ENCODE results near the gene ITPRIPL1.

The ITPRIPL1 gene

DNA sequence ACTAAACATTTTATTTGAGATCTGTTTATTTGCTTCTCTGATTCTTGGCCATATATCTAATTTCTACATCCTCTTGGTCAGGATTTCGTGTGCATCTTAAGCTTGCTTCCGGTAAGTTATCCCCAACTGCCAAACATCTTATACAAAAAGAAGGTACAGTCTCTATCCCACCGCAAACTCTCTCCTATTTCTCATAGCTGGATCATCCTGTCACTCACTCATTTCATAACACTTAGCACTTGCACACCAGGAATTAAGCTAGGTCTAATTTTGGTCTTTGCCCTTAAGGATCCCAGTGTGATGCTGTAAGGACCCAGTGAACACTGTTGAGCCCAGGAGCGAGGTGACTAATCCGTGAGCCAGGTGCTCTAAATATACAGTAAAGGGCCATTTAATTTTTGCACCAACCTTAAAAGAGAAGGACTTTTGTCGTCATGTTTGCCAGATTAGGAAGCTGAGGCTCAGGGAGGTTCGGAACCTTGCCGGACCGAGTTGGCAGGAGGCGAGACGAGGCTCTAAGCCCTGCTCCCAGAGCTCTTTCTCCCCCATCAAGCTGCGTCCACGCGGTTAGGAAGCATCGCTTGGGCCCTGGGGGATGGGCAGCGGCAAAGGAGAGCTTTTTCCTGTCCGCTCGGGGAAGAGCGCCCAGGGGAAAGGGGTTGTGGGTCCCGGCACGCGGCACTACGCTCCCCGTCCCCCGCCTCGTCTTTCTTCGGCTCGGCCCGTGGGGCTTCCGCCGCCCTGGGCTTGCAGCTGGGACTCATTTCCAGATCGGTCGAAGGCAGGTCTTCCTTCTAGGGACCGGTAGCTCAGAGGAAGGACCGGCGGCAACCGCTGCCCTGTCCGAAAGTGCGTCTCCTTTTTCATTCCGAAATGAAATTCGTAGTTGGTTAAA is 4.1 kb upstream of the ITPRIPL1 start:
- DNase-seq (ENCODE audit: low spot score), result no peak

DNA sequence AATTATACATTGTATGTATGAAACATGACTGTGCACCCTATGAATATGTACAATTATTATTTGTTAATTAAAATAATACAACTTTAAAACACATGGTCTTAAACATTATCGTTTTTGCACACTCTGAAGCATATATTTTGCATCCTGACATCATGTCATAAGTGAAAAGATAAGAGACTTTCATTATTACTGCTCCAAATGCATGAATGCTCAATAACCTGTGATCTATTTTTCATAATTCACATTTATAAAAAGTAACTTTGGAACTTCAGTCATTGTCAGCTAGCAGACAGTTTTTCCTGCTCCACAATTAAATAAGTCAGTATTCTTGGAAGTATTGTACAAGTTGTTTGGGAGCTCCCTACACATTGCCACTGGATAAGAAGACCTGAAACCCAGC is 1.3 kb upstream of the ITPRIPL1 start:
- DNase-seq (ENCODE audit: low spot score), result no peak

DNA sequence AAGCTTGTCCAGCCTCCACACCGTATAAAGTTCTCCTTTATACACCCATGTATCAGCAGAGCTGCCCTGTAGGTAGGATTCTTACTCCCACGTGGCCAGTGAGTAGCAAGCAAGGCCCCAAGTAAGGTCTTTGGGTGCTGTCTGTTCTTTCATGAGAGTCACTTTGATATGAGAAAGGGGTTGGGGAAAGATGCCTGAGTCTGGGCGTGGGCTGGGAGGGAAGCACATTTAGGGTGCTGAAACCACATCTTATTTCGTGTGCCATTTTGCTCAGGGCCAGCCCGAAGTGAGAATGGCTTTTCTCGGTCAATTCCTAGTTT is 436 bp upstream of the ITPRIPL1 start:
- DNase-seq (ENCODE audit: low spot score), result no peak

DNA sequence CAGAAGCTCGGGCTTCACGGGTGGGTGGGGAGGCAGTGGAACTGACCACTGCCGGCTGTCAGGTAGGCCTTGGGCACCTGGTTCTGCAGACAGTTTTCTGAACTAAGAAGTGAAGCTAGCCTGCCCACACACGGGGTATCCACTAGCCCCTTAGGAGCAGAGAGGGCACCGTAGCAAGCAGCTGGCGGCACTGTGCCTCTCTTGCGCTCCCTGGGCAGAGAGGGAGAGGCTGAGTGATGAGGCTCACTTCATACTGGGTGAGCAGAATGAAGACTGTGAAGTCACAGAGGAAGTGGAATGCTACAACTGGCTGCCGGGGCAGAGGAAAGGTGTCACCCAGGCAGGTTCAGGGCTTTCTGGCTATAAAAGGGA is 753 bp downstream of the ITPRIPL1 start:
- DNase-seq (ENCODE audit: low spot score), result no peak

DNA sequence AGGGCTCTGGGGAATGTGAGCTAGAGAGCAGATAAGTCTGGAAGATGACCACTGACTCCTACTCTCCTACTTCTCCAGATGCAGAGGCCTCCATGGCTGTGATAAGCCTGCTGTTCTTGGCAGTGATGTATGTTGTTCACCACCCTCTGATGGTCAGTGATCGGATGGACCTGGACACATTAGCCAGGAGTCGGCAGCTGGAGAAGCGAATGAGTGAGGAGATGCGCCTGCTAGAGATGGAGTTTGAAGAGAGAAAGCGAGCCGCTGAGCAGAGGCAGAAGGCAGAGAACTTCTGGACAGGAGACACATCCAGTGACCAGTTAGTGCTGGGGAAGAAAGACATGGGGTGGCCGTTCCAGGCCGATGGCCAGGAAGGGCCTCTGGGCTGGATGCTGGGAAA is 1.4 kb downstream of the ITPRIPL1 start:
- DNase-seq (ENCODE audit: low spot score), result no peak

DNA sequence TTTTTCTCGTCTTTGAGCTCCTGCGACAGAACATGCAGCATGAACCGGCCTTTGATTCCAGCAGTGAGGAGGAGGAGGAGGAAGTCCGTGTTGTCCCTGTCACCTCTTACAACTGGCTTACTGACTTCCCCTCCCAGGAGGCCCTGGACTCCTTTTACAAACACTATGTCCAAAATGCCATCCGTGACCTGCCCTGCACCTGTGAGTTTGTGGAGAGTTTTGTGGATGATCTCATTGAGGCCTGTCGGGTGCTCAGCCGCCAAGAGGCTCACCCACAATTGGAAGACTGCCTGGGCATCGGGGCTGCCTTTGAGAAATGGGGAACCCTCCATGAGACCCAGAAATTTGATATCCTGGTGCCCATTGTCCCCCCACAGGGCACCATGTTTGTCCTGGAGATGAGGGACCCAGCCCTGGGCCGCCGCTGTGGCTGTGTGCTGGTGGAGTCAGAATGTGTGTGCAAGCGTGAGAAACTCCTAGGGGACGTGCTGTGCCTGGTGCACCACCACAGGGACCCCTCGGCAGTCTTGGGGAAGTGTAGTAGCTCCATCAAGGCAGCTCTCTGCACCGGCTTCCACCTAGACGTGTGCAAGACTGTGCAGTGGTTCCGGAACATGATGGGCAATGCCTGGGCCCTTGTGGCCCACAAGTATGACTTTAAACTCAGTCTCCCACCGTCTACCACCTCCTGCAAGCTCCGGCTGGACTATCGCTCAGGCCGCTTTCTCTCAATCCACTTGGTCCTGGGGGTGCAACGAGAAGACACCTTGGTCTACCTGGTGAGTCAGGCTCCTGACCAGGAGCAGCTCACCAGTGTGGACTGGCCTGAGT is 2.1 kb downstream of the ITPRIPL1 start:
- no peak for DNase-seq (ENCODE audit: low spot score)

DNA sequence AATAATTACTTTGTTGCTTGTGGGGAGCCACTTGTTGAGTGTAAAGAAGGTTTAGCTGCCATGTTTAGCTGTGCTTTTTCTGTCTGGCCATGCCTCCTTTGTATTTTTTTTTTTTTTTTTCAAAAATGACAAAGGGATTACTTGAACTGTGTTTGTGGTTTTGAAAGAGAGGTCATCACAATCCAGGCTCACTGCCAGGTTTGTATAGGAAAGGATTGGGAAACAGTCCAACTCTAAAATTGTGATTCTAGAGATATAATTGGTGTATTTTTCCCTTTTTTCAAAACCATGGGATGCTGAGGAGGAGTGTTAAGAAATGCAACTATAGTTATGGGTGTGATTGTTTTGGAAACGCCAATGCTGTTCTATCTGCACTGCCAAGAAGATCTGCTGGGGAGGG is 4.3 kb downstream of the ITPRIPL1 start:
- DNase-seq (ENCODE audit: low spot score), result no peak

DNA sequence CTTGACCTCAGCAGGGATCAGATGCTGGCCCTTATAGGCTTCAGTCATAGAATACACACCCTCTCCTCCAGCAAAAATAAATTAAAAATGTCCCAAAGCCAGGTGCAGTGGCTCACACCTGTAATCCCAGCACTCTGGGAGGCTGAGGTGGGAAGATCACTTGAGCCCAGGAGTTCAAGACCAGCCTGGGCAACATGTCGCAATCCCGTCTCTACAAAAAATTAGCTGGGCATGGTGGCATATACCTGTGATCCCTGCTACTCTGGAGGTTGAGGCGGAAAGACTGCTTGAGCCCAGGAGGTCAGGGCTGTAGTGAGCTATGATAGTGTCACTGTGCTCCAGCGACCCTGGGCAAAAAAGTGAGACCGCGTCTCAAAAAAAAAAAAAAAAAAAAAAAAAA is 4.8 kb downstream of the ITPRIPL1 start:
- no peak for DNase-seq (ENCODE audit: low spot score)

DNA sequence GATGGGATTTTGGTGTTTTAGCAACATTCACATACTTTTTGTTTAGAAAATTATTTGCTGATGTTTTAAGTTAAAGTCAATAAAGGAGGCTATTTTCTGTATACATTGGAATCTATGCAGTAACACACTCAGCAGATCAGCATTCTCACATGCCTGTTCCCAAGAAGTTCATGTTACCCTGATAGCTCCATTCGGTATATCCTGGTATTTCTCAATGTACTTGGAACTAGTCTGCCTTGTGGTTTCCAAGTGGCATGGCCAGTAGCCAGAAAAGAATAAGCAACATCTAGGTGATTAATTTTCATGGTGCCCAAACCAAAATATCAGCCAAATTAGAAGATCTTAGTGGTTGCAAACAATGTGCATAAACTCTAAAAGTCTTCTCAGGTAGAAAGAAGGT is 5.3 kb downstream of the ITPRIPL1 start:
- DNase-seq (ENCODE audit: low spot score), result no peak

DNA sequence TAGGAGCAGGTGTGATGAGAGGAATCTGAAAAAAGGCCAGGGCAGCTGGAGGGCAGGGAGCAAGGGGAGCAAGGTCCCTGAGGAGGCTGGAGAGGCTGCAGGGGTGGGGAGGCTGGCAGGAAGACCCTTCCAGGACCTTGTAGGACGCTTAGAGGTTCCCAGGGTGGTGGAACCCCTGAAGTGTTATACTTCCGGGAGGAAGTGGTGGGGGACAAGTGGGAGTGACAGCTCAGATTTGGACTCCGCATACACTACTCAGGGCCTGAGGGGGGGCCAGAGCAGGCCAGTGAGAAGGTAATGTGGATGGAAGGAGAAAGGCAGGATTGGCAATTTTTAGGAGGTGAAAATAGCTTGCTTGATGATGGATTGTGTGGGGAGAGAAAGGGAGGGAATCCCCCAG is 8.6 kb downstream of the ITPRIPL1 start:
- no peak for DNase-seq (ENCODE audit: low spot score)

DNA sequence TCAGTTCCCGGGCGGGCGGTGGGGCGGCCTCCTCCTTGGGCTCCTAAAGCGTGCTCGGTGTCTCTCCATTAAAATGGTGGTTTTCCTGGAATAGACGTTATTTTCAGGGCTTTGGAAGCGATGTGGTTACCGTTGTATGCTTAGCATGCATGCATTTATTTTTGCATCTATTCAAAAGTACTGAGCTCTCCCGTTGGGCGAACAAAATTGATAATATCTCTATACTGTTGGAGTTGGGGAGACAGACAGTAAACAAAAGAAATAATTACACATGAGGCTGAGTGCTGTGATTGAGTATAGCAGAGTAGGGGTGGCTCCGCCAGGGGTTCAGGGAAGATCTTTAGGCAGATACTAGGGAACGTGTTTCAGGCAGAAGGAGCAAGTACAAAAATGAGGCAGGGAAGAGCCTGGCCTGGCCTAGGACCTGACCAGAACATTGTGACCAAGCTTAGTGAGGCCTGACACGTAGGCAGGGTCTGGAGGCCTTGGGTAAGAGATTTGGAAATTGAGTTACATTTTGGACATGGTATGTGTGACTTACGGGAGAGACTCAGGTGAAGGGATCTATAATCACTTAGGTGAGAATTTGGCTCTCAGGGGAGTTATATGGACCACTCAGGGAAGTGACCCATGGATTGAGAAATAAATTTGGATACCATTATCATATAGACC is 11.1 kb downstream of the ITPRIPL1 start:
- DNase-seq (ENCODE audit: low spot score), result no peak

DNA sequence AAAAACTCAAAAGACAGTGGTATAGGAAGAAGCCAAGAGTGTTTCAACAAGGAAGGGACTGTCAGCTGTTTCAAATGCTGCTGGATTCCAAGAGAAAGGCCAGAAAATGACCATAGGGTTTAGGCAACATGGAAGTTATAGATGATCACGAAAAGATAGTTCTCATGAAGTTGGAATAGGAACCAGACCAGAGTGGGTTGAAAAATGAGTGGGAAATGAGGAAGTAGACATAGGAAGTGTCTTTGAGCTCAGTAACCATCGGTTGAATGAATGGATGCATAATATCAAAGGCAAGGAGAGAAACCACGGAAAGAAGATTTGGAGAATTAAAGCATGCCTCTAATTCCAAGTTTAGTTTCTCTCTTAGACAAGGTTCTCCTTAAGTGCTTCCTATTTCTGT is 11.8 kb downstream of the ITPRIPL1 start:
- no peak for DNase-seq (ENCODE audit: low spot score)

DNA sequence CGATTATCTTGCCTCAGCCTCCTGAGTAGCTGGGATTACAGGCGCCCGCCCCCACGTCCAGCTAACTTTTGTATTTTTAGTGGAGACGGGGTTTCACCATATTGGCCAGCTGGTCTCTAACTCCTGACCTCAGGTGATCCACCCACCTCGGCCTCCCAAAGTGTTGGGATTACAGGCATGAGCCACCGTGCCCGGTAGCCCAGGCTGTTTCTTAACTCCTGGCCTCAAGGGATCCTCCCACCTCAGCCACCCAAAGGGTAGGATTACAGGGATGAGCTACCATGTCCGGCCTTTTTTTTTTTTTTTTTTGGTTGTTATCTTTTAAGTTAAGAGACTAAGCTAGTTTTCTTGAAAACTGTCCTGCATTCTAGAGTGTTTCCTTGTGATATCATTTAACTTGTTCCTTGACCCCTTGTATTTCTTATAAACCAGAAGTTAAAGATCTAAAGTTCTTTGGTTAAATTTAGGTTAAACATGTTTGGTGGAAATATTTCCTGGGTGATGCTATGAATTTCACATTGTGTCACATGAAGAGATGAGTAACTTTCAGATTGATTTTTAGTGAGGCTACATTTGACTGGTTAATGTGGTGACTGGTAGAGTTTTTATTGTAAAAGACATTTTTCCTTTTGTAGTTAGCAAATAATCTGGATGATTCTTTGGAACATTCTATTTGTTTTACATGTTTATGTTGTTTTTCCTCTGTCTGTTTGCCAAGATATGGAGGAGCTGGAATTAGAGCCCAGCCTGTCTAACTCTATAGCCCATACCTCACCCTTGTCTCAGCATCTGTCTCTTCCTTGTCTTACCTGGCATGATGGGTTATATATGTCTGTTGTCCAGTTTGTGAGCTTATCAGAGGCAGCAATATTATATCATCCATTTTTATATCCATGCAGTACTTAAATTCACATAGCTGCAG is 15.6 kb downstream of the ITPRIPL1 start:
- no peak for DNase-seq (ENCODE audit: low spot score)

DNA sequence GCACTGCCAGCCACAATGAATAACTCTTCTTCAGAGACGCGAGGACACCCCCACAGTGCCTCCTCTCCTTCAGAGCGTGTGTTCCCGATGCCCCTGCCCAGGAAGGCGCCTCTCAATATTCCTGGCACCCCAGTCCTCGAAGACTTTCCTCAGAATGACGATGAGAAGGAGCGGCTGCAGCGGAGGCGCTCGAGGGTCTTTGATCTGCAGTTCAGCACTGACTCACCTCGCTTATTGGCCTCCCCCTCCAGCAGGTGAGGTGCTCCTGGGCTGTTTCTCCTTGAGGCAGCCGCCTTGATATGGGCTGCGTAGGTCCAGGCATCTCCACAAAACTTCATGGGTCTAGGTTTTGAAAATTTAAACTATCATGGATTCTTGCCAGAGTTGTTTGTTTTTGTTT is 16.5 kb downstream of the ITPRIPL1 start:
- no peak for DNase-seq (ENCODE audit: low spot score)

DNA sequence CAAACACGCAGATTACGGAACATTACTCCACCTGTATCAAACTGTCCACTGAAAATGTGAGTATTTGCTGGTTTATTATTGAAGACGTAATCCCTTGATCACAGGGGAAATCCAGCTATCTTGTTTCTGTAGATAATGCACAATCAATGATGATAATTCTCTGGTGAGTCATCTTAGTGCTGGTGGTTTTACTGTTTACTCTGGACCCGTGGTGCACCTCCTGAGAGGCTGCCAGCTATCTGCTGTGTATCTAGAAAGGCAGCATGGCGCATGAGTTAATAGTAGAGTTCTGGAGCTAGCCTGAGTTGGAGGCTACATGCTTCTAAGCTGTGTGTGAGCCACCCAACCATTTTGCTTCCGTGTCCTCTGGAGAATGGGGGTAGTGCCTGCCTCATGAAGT is 17.0 kb downstream of the ITPRIPL1 start:
- no peak for DNase-seq (ENCODE audit: low spot score)

DNA sequence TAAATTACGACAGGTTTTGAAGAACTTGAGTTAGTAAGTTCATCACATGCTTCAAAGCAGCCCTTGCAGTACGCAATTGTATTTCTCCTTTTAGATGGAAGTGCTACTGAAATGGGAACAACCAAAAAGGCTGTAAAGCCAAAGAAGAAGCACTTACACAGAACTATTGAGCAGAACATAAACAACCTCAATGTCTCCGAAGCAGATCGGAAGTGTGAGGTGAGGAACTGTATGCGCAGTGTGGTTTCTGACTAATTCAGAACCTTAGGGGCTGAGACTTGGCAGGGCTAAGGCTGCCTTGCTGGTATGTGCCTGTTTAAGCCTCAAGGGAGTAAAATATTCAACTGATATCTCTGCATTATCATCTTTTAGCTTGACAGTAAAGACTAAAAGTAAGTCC is 18.9 kb downstream of the ITPRIPL1 start:
- DNase-seq (ENCODE audit: low spot score), result no peak

DNA sequence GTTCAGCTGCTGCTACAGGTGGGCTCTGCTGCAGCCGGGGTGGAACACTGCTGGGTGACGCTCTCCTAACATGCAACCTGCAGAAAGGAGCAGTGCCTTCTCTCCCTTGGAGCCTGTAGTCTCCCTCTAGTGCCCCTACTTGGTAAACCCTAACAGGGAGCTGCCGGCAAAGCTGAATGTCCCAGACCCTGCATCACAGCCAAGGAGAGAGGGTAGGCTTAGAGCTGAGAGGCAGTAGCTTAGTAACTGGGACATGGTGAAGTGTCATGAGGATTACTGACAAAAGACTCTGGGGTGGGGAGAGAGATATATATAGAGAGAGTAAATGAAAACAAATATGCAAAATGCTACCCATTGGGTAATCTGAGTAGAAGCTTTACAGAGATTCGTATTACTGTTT is 20.3 kb downstream of the ITPRIPL1 start:
- no peak for DNase-seq (ENCODE audit: low spot score)

DNA sequence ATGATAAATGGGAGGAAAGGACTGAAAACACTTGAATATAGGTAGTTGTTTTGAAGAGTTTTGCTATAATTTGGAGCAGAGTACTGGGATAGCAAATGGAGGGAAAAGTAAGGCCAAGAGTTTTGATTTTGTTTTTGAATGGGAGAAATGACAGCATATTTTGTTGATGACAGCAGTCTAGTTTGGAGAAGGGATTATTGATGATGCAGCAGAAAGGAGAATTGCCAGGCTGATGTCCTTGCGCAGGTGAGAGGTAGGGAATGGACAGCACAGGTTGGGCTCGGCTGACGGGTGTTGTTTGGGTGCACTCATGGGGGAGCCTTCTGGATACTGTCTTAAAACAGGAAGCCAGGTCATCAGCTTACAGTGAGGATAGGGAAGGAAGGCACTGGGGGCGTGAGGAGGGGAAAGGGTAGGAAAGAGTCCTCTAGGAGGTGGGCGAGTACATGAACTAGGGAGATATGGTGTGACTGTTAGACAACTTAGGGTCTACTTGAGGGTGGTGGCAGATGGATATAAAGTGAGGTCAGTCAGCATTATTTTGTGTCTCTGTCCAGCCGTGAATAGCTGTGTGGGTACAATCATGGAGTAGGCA is 20.8 kb downstream of the ITPRIPL1 start:
- DNase-seq (ENCODE audit: low spot score), result no peak

DNA sequence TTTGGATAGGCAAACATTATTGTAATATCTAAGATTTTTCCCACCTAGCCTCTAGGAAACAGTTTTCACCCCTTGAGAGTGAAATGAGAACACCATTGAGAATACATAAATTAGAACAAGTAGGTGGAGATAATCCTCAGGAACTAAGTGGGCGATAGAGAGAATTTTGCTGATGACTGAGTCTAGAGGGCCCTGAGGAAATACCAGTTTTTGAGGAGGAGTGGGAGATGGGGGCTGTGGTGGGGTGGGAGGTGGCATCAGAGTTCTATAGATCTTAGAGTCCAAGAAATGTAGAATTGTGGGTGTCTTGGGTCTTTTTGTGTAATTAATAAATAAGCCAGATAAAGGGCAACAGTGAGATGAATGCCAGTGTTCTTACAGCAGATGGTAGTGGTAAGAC is 22.3 kb downstream of the ITPRIPL1 start:
- DNase-seq (ENCODE audit: low spot score), result no peak

DNA sequence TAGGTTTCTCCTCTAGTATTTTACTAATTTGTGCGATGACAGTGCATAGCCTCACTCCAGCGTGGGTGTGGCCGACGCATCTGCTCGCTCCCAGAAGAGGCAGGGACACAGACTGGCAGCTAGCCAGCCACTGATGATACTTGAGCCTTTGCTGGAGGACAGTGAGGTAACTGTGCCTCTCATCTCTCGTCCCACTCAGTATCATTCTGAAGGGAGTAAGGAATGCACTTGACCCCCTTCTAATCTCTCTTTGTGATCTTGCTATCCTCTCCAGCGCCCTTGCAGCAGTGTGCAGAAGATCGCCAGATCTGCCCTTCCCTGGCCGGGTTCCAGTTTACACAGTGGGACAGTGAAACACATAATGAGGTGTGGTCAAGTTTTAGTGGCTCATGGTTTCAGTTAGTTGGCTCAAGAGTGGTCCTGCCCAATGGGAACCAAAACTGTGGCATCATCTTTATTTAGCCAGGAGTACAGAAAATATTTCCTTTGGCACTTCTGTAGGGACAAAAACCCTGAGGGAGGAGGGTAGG is 28.0 kb downstream of the ITPRIPL1 start:
- no peak for DNase-seq (ENCODE audit: low spot score)

DNA sequence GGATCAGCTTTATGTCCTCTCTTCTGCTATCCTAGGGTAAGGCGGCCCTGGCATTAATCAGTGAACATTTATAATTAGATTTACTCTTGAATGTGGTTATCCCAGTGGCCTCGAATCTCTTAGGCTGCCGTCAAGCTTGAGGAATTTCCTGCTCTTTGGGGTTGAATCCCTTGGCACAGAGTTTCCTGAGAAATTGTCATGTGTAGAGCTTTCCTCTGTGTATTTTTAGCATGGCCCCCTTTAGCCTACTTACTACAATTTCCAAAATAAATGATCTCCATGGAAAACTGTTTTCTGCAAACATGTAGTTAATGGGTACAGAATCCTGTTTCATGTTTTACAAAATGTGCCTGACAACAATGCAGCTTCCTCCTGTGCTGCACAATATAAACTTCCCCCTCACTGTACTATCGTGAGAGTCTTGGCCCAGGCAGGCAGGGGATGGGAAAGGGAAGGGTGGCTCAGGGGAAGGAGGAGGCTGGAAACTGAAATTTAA is 28.5 kb downstream of the ITPRIPL1 start:
- DNase-seq (ENCODE audit: low spot score), result no peak

Measured in COLO829 (cell line).